Neuronal stem cell (in vitro differentiated cells): ENCODE results near the gene C10orf120.

Experiments used
- DNase-seq: peaks from one replicate; pipeline ENCODE4 v3.0.0-alpha.2; 2013; ENCODE audit warnings: low spot score
- H2AFZ ChIP-seq: one replicate; pipeline ENCODE4 v1.6.1; 2013; ENCODE audit warnings: mild to moderate bottlenecking, low read length, inconsistent platforms
- H2AK5ac ChIP-seq: 2 replicates; pipeline ENCODE4 v1.6.1; 2013; ENCODE audit warnings: low read depth, mild to moderate bottlenecking, inconsistent platforms, low read length, moderate library complexity, mixed read lengths
- H2BK120ac ChIP-seq: 2 replicates; pipeline ENCODE4 v1.6.1; 2013; ENCODE audit warnings: low read depth, mild to moderate bottlenecking, inconsistent platforms, low read length, moderate library complexity, mixed read lengths
- H2BK12ac ChIP-seq: one replicate; pipeline ENCODE4 v1.6.1; 2013; ENCODE audit warnings: low read length, inconsistent platforms
- H2BK15ac ChIP-seq: 2 replicates; pipeline ENCODE4 v1.6.1; 2013; ENCODE audit warnings: mild to moderate bottlenecking, low read length, inconsistent platforms, mixed read lengths
- H2BK5ac ChIP-seq: one replicate; pipeline ENCODE4 v1.6.1; 2013; ENCODE audit warnings: inconsistent platforms, mild to moderate bottlenecking, low read length, moderate library complexity
- H3K14ac ChIP-seq: one replicate; pipeline ENCODE4 v1.6.1; 2013; ENCODE audit warnings: low read length, inconsistent platforms
- H3K18ac ChIP-seq: 2 replicates; pipeline ENCODE4 v1.6.1; 2013; ENCODE audit warnings: low read length, inconsistent platforms
- H3K23ac ChIP-seq: 2 replicates; pipeline ENCODE4 v1.6.1; 2013; ENCODE audit warnings: low read depth, mild to moderate bottlenecking, mixed read lengths, low read length, inconsistent platforms; ENCODE audit not compliant: poor library complexity
- H3K27ac ChIP-seq: replicated peaks from 3 replicates; pipeline ENCODE4 v1.5.1; 2013; ENCODE audit warnings: low read length, inconsistent platforms
- H3K27me3 ChIP-seq, 3 experiments: 2 replicates each; pipeline ENCODE4 v1.6.1; 2013; ENCODE audit warnings: low read length in 3 of 3, mild to moderate bottlenecking in 2 of 3, inconsistent platforms in 1 of 3, low read depth in 1 of 3, mixed read lengths in 1 of 3, moderate library complexity in 1 of 3; ENCODE audit not compliant: control insufficient read depth in 3 of 3, insufficient read depth in 3 of 3
- H3K36me3 ChIP-seq, 2 donors: replicated peaks in 1 of 2; 2 replicates each; pipeline ENCODE4 v1.6.1; 2013; ENCODE audit warnings: low read length in 2 of 2; ENCODE audit not compliant: control insufficient read depth in 2 of 2, insufficient read depth in 2 of 2
- H3K4ac ChIP-seq: 2 replicates; pipeline ENCODE4 v1.6.1; 2013; ENCODE audit warnings: inconsistent platforms, mild to moderate bottlenecking, low read length, moderate library complexity
- H3K4me1 ChIP-seq, 2 donors: 1 replicate in 1 of 2; 2 replicates in 1 of 2; pipeline ENCODE4 v1.6.1; 2013; ENCODE audit warnings: low read length in 2 of 2, low read depth in 1 of 2; ENCODE audit not compliant: control insufficient read depth in 2 of 2, insufficient read depth in 1 of 2
- H3K4me2 ChIP-seq: one replicate; pipeline ENCODE4 v1.6.1; 2013; ENCODE audit warnings: mild to moderate bottlenecking, low read length, inconsistent platforms; ENCODE audit not compliant: insufficient read depth, poor library complexity, severe bottlenecking
- H3K4me3 ChIP-seq, 2 donors: 2 replicates each; pipeline ENCODE4 v1.5.1; 2013; ENCODE audit warnings: low read length in 2 of 2, mild to moderate bottlenecking in 2 of 2, inconsistent platforms in 1 of 2, moderate library complexity in 1 of 2
- H3K79me1 ChIP-seq: one replicate; pipeline ENCODE4 v1.6.1; 2013; ENCODE audit warnings: low read depth, mild to moderate bottlenecking, inconsistent platforms, low read length, moderate library complexity
- H3K9ac ChIP-seq: one replicate; pipeline ENCODE4 v1.6.1; 2013; ENCODE audit warnings: mild to moderate bottlenecking, low read depth, low read length, inconsistent platforms; ENCODE audit not compliant: poor library complexity
- H3K9me3 ChIP-seq, 2 donors: replicated peaks in 1 of 2; 2 replicates each; pipeline versions ENCODE3 to v1.6.1; 2013; ENCODE audit warnings: low read length in 2 of 2, mild to moderate bottlenecking in 2 of 2, inconsistent platforms in 1 of 2, low read depth in 1 of 2, mixed read lengths in 1 of 2, moderate library complexity in 1 of 2; ENCODE audit not compliant: control insufficient read depth in 2 of 2, insufficient read depth in 1 of 2
- H4K8ac ChIP-seq: one replicate; pipeline ENCODE4 v1.6.1; 2013; ENCODE audit warnings: low read depth, mild to moderate bottlenecking, inconsistent platforms, low read length, moderate library complexity
- H4K91ac ChIP-seq: one replicate; pipeline ENCODE4 v1.6.1; 2013; ENCODE audit warnings: low read length, low read depth, mild to moderate bottlenecking, inconsistent platforms; ENCODE audit not compliant: poor library complexity
- WGBS, 2 donors: extraction: QIAGEN DNeasy Blood & Tissue Kit; methylation state at CpG; one replicate each; pipeline ENCODE4 v1.1.7; 2013; ENCODE audit warnings: missing lambda C conversion rate in 2 of 2, mixed read lengths in 1 of 2; ENCODE audit not compliant: insufficient read length in 2 of 2, insufficient replicate concordance in 1 of 2; ENCODE audit errors: extremely low coverage in 2 of 2; 5-methylcytosine and 5-hydroxymethylcytosine counted together

The C10orf120 gene

DNA sequence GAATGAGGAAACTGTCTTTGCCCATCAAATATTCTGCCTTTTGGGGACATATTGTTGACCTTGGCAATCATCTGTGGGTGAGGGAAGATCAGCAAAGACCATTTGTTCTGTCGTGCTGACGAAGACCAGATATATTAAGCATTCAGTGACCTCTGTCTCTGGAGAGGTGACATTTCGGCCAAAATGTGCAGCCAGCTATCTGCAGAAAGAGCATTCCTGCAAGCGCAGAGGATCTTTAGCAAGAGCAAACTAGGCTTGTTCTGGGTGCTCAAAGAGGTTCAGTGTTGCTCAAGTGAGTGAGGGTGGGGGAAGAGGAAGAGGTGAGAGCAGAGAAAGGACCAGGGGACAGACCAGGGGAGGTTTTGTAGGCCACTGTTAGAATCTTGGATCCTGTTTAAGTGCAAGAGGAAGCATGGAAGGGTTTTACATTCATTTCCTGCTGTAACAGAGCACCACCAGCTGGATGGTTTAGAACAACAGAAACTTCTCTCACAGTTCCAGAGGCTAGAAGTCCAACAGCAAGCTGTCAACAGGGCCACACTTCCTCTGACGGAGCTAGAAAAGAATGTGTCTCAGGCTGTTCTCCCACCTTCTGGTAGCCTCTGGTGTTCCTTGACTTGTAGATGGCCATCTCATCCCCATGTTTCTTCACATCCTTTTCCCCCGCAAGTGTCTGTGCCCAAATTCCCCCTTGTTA, 11.2 kb downstream of the C10orf120 start:
- WGBS, 2 donors = no CpG with 5 or more reads among the region's 6 CpGs
- no peak overlapping the region for H3K4me2 ChIP-seq

GRCh38 chr10:122682522-122682921, 17.1 kb downstream of the C10orf120 start:
- Histone ChIP-seq H3K9me3 (no peaks in the 10 kb centered on the region), H2BK120ac (no peak overlapping the region), H3K4me3 (no peak overlapping the region), H3K79me1 (no peaks in the 10 kb centered on the region), H3K27me3 (no peaks in the 10 kb centered on the region), H3K36me3 (no peaks in the 10 kb centered on the region), H3K9ac (no peak overlapping the region), H3K4ac (no peak overlapping the region), H3K4me1 (no peaks in the 10 kb centered on the region), H4K8ac (no peak overlapping the region), H3K14ac (no peak overlapping the region), H2BK12ac (no peak overlapping the region), H3K27ac (no peak overlapping the region), H4K91ac (no peak overlapping the region), H3K23ac (no peak overlapping the region), H2BK15ac (no peak overlapping the region), H2BK5ac (no peak overlapping the region), H3K18ac (no peak overlapping the region), H3K4me2 (no peak overlapping the region), H2AK5ac (no peak overlapping the region), H2AFZ (no peak overlapping the region)
- no peak for DNase-seq
- WGBS, 2 donors = no CpG with 5 or more reads among the region's 5 CpGs

More for the DNA sequence above, 11.2 kb downstream of the C10orf120 start:
- Histone ChIP-seq H3K4ac (no peak overlapping the region), H2BK15ac (no peak overlapping the region), H3K14ac (no peak overlapping the region), H3K4me1 (peaks cover 0 to 1% of the 10 kb centered on the region in 2 donors), H3K79me1 (no peaks in the 10 kb centered on the region), H3K4me3 (no peak overlapping the region), H3K9me3 (no peaks in the 10 kb centered on the region), H3K36me3 (no peaks in the 10 kb centered on the region), H4K8ac (no peak overlapping the region), H3K27ac (no peak overlapping the region), H2AK5ac (no peak overlapping the region), H4K91ac (no peak overlapping the region), H3K18ac (no peak overlapping the region), H2BK5ac (no peak overlapping the region), H2AFZ (no peak overlapping the region), H2BK12ac (no peak overlapping the region), H3K9ac (no peak overlapping the region), H2BK120ac (no peak overlapping the region), H3K23ac (no peak overlapping the region), H3K27me3 (no peaks in the 10 kb centered on the region)
- no peak for DNase-seq

GRCh38 chr10:122678266-122678665, 21.4 kb downstream of the C10orf120 start:
- H4K8ac ChIP-seq = no peak overlapping the region
- no peak overlapping the region for H3K4ac ChIP-seq
- no peaks in the 10 kb centered on the region for H3K9me3 ChIP-seq
- H3K79me1 ChIP-seq = no peaks in the 10 kb centered on the region
- no peak overlapping the region for H3K23ac ChIP-seq
- H3K36me3 ChIP-seq = no peaks in the 10 kb centered on the region
- H3K27me3 ChIP-seq = no peaks in the 10 kb centered on the region
- H3K4me3 ChIP-seq = no peak overlapping the region
- H2AFZ ChIP-seq = no peak overlapping the region
- no peak for DNase-seq
- no peak overlapping the region for H3K4me2 ChIP-seq
- H3K9ac ChIP-seq = no peak overlapping the region
- H2BK15ac ChIP-seq = no peak overlapping the region
- H3K14ac ChIP-seq = no peak overlapping the region
- H2BK120ac ChIP-seq = no peak overlapping the region
- no peak overlapping the region for H3K18ac ChIP-seq
- H2BK5ac ChIP-seq = no peak overlapping the region
- no peak overlapping the region for H2AK5ac ChIP-seq
- no peak overlapping the region for H2BK12ac ChIP-seq
- H3K4me1 ChIP-seq = no peaks in the 10 kb centered on the region
- no peak overlapping the region for H4K91ac ChIP-seq
- no peak overlapping the region for H3K27ac ChIP-seq

- H3K27me3 ChIP-seq = no peaks in the 10 kb centered on the region
- H3K79me1 ChIP-seq = no peaks in the 10 kb centered on the region
These were observed 24.4 kb downstream of the C10orf120 start for GRCh38 chr10:122675278-122675677.

More at GRCh38 chr10:122675278-122675677, 24.4 kb downstream of the C10orf120 start:
- Histone ChIP-seq H3K4me1 (no peaks in the 10 kb centered on the region), H2BK120ac (no peak overlapping the region), H2AFZ (no peak overlapping the region), H3K14ac (no peak overlapping the region), H3K27ac (no peak overlapping the region), H3K36me3 (no peaks in the 10 kb centered on the region), H2BK15ac (no peak overlapping the region), H3K23ac (no peak overlapping the region), H3K9me3 (no peaks in the 10 kb centered on the region), H4K8ac (no peak overlapping the region), H2AK5ac (no peak overlapping the region), H4K91ac (no peak overlapping the region), H3K9ac (no peak overlapping the region), H2BK5ac (no peak overlapping the region), H3K4ac (no peak overlapping the region), H3K18ac (no peak overlapping the region), H3K4me2 (no peak overlapping the region), H3K4me3 (no peak overlapping the region), H2BK12ac (no peak overlapping the region)
- DNase-seq = no peak
- WGBS, 2 donors = no CpG with 5 or more reads among the region's 2 CpGs
